ENCODE measurements around the gene TANK. TPM values are rescaled to one million over a fixed set of nuclear protein-coding genes. Genes with fewer than 3 reads are reported as not detected.

Gene TANK
- total and polyA plus RNA-seq, 2 of the 13 experiments (the other 11 are each of a cell fraction or from before 2014, with no cell fraction given) = 66.9 to 96.1 TPM

GRCh38 chr2:161122772-161123530, 37.3 kb upstream of the TANK start (continued):
- TF ChIP-seq HMGXB3 (CRISPR knock-in tag; IDR thresholded peaks at IDR 0.05; ENCODE audit: borderline replicate concordance) = no peak; the same call in 1 of the 2 replicates
- TF ChIP-seq ZFYVE20 (CRISPR knock-in tag; IDR thresholded peaks at IDR 0.05; ENCODE audit: borderline replicate concordance, low read depth) = no peak
- TF ChIP-seq NFATC3 (CRISPR knock-in tag; IDR thresholded peaks at IDR 0.05) = no peak
- no peak for TF ChIP-seq ZNF737 (CRISPR knock-in tag; IDR thresholded peaks at IDR 0.05; ENCODE audit: borderline replicate concordance)
- TF ChIP-seq THAP11 (CRISPR knock-in tag; IDR thresholded peaks at IDR 0.05) = peak; percentile 52; the same call in 1 of the 2 replicates
- TF ChIP-seq ZNF205 (CRISPR knock-in tag; IDR thresholded peaks at IDR 0.05) = no peak
- no peak for TF ChIP-seq ZNF235 (CRISPR knock-in tag; IDR thresholded peaks at IDR 0.05; ENCODE audit: borderline replicate concordance)
- TF ChIP-seq FOXA3 (CRISPR knock-in tag; IDR thresholded peaks at IDR 0.05) = peak; percentile 34; the same call in 1 of the 2 replicates
- no peak for TF ChIP-seq NR2F2 (IDR thresholded peaks at IDR 0.05; ENCODE audit: borderline replicate concordance, low read depth)
- peak; percentile 92 for TF ChIP-seq FOSL1 (CRISPR knock-in tag; IDR thresholded peaks at IDR 0.05; ENCODE audit: borderline replicate concordance)
- no peak for TF ChIP-seq BORCS8-MEF2B (CRISPR knock-in tag; IDR thresholded peaks at IDR 0.05)
- TF ChIP-seq HMG20A (CRISPR knock-in tag; IDR thresholded peaks at IDR 0.05; ENCODE audit: borderline replicate concordance) = peak; percentile 44; the same call in 1 of the 2 replicates
- peak; percentile 85 for TF ChIP-seq JUN (CRISPR knock-in tag; IDR thresholded peaks at IDR 0.05)
- TF ChIP-seq, protein P1, sequence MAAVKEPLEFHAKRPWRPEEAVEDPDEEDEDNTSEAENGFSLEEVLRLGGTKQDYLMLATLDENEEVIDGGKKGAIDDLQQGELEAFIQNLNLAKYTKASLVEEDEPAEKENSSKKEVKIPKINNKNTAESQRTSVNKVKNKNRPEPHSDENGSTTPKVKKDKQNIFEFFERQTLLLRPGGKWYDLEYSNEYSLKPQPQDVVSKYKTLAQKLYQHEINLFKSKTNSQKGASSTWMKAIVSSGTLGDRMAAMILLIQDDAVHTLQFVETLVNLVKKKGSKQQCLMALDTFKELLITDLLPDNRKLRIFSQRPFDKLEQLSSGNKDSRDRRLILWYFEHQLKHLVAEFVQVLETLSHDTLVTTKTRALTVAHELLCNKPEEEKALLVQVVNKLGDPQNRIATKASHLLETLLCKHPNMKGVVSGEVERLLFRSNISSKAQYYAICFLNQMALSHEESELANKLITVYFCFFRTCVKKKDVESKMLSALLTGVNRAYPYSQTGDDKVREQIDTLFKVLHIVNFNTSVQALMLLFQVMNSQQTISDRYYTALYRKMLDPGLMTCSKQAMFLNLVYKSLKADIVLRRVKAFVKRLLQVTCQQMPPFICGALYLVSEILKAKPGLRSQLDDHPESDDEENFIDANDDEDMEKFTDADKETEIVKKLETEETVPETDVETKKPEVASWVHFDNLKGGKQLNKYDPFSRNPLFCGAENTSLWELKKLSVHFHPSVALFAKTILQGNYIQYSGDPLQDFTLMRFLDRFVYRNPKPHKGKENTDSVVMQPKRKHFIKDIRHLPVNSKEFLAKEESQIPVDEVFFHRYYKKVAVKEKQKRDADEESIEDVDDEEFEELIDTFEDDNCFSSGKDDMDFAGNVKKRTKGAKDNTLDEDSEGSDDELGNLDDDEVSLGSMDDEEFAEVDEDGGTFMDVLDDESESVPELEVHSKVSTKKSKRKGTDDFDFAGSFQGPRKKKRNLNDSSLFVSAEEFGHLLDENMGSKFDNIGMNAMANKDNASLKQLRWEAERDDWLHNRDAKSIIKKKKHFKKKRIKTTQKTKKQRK (IDR thresholded peaks at IDR 0.05; ENCODE audit: low read length) = no peak
- no peak for TF ChIP-seq MBNL3 (CRISPR knock-in tag; conservative IDR thresholded peaks at IDR 0.05)
- TF ChIP-seq NFE2 (CRISPR knock-in tag; IDR thresholded peaks at IDR 0.05) = peak; percentile 82
- no peak; the same call in 1 of the 2 replicates for TF ChIP-seq ELF1 (CRISPR knock-in tag; IDR thresholded peaks at IDR 0.05)
- TF ChIP-seq ZNF232 (CRISPR knock-in tag; IDR thresholded peaks at IDR 0.05; ENCODE audit: borderline replicate concordance) = no peak
- no peak for TF ChIP-seq AHR (CRISPR knock-in tag; IDR thresholded peaks at IDR 0.05)
- no peak for TF ChIP-seq ZNF343 (CRISPR knock-in tag; IDR thresholded peaks at IDR 0.05)
- TF ChIP-seq ISL2 (CRISPR knock-in tag; IDR thresholded peaks at IDR 0.05) = 0 out of 2 replicates have a peak, but pooled peaks have one; percentile 15
- no peak for TF ChIP-seq SRY (CRISPR knock-in tag; IDR thresholded peaks at IDR 0.05)

All from HepG2 (cell line).